Measurements from ENCODE around the gene VPS33A. TPM values are rescaled to one million over a fixed set of nuclear protein-coding genes. Genes with fewer than 3 reads are reported as not detected.

The VPS33A gene
- total and polyA plus RNA-seq, 4 donors, result 6.4 to 14.9 (median 10.0) TPM

GRCh38 chr12:122200541-122201175 lies 65.6 kb downstream of the VPS33A start:
- Histone ChIP-seq H3K4me1 (ENCODE audit: control insufficient read depth in 4 of 4, insufficient read depth in 4 of 4, low read length in 3 of 4) (peaks cover 9 to 20% (median 12%) of the 10 kb centered on the region in 4 donors), H3K27me3 (ENCODE audit: control insufficient read depth in 4 of 4, insufficient read depth in 4 of 4, low read length in 3 of 4) (peaks cover 0 to 7% (median 2%) of the 10 kb centered on the region in 4 donors), H3K9me3 (ENCODE audit: control insufficient read depth in 4 of 4, low read length in 3 of 4) (no peaks in the 10 kb centered on the region), H3K27ac (ENCODE audit: low read depth in 1 of 2, low read length in 2 of 2) (no peak overlapping the region), H3K36me3 (ENCODE audit: control insufficient read depth in 4 of 4, insufficient read depth in 3 of 4, low read depth in 1 of 4, low read length in 3 of 4) (no peaks in the 10 kb centered on the region), H3K9ac (ENCODE audit: low read depth in 1 of 2, low read length in 2 of 2) (no peak overlapping the region), H3K4me3 (ENCODE audit: low read depth in 1 of 3, low read length in 3 of 3) (no peak overlapping the region)
- no peak for TF ChIP-seq MAX (IDR thresholded peaks at IDR 0.05)
- TF ChIP-seq FOXA1 (IDR thresholded peaks at IDR 0.05), result no peak
- no peak for DNase-seq (ENCODE audit: low spot score)
- 65% methylated on average over 24 of the region's 24 CpGs for WGBS

- no peak for TF ChIP-seq RXRA (IDR thresholded peaks at IDR 0.05)
- TF ChIP-seq HNF4G (IDR thresholded peaks at IDR 0.05), result no peak
- no peak for TF ChIP-seq ZBTB33 (IDR thresholded peaks at IDR 0.05)
- no peak for TF ChIP-seq FOXA2 (IDR thresholded peaks at IDR 0.05)
- TF ChIP-seq, protein P1, sequence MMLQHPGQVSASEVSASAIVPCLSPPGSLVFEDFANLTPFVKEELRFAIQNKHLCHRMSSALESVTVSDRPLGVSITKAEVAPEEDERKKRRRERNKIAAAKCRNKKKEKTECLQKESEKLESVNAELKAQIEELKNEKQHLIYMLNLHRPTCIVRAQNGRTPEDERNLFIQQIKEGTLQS (IDR thresholded peaks at IDR 0.05), result no peak
- no peak for TF ChIP-seq NR2F2 (IDR thresholded peaks at IDR 0.05)
- TF ChIP-seq CTCF (IDR thresholded peaks at IDR 0.05; ENCODE audit: low read depth, low read length, missing input control), result no peak
- no peak for TF ChIP-seq RAD21 (IDR thresholded peaks at IDR 0.05)
These were observed 66.6 kb downstream of the VPS33A start for GRCh38 chr12:122199484-122200355.

GRCh38 chr12:122197612-122197966 lies 68.7 kb downstream of the VPS33A start:
- WGBS, result 73% methylated on average over 1 of the region's 1 CpG
- H3K9ac ChIP-seq (ENCODE audit: low read depth in 1 of 2, low read length in 2 of 2), result no peak overlapping the region
- no peaks in the 10 kb centered on the region for H3K36me3 ChIP-seq (ENCODE audit: control insufficient read depth in 4 of 4, insufficient read depth in 3 of 4, low read depth in 1 of 4, low read length in 3 of 4)
- no peaks in the 10 kb centered on the region for H3K4me1 ChIP-seq (ENCODE audit: control insufficient read depth in 4 of 4, insufficient read depth in 4 of 4, low read length in 3 of 4)
- DNase-seq (ENCODE audit: low spot score), result no peak
- no peak overlapping the region for H3K27ac ChIP-seq (ENCODE audit: low read depth in 1 of 2, low read length in 2 of 2)
- no peak overlapping the region for H3K4me3 ChIP-seq (ENCODE audit: low read depth in 1 of 3, low read length in 3 of 3)
- no peaks in the 10 kb centered on the region for H3K9me3 ChIP-seq (ENCODE audit: control insufficient read depth in 4 of 4, low read length in 3 of 4)
- TF ChIP-seq TAF1 (conservative IDR thresholded peaks at IDR 0.05), result no peak
- TF ChIP-seq FOXA1 (IDR thresholded peaks at IDR 0.05), result no peak
- no peak for TF ChIP-seq RXRA (IDR thresholded peaks at IDR 0.05)
- TF ChIP-seq REST (IDR thresholded peaks at IDR 0.05), result no peak
- no peak for TF ChIP-seq HNF4A (conservative IDR thresholded peaks at IDR 0.05)
- TF ChIP-seq FOXA2 (IDR thresholded peaks at IDR 0.05), result no peak
- no peak for TF ChIP-seq JUND (IDR thresholded peaks at IDR 0.05)
- no peak for TF ChIP-seq NR2F2 (IDR thresholded peaks at IDR 0.05)
- no peak for TF ChIP-seq MAX (IDR thresholded peaks at IDR 0.05)
- TF ChIP-seq YY1 (IDR thresholded peaks at IDR 0.05), result no peak
- TF ChIP-seq, protein P1 (IDR thresholded peaks at IDR 0.05), result no peak
- peaks cover 0 to 7% (median 2%) of the 10 kb centered on the region in 4 donors for H3K27me3 ChIP-seq (ENCODE audit: control insufficient read depth in 4 of 4, insufficient read depth in 4 of 4, low read length in 3 of 4)

More at GRCh38 chr12:122199484-122200355, 66.6 kb downstream of the VPS33A start:
- Histone ChIP-seq H3K27me3 (ENCODE audit: control insufficient read depth in 4 of 4, insufficient read depth in 4 of 4, low read length in 3 of 4) (peaks cover 0 to 7% (median 2%) of the 10 kb centered on the region in 4 donors), H3K9ac (ENCODE audit: low read depth in 1 of 2, low read length in 2 of 2) (no peak overlapping the region), H3K36me3 (ENCODE audit: control insufficient read depth in 4 of 4, insufficient read depth in 3 of 4, low read depth in 1 of 4, low read length in 3 of 4) (no peaks in the 10 kb centered on the region), H3K4me1 (ENCODE audit: control insufficient read depth in 4 of 4, insufficient read depth in 4 of 4, low read length in 3 of 4) (peaks cover 9 to 15% (median 11%) of the 10 kb centered on the region in 4 donors), H3K9me3 (ENCODE audit: control insufficient read depth in 4 of 4, low read length in 3 of 4) (no peaks in the 10 kb centered on the region), H3K4me3 (ENCODE audit: low read depth in 1 of 3, low read length in 3 of 3) (no peak overlapping the region), H3K27ac (ENCODE audit: low read depth in 1 of 2, low read length in 2 of 2) (no peak overlapping the region)
- WGBS, result 89% methylated on average over 29 of the region's 29 CpGs
- no peak for DNase-seq (ENCODE audit: low spot score)
